GM19372 (cell line): ENCODE measurements around the gene ST8SIA5.

Experiments
- ATAC-seq: cut with Tn5 transposase; IDR thresholded peaks from one replicate; pipeline ENCODE4 v1.9.1; 2021; ENCODE audit warnings: mild to moderate bottlenecking, low read depth, moderate library complexity; ENCODE audit not compliant: unreplicated experiment

ST8SIA5 gene

DNA sequence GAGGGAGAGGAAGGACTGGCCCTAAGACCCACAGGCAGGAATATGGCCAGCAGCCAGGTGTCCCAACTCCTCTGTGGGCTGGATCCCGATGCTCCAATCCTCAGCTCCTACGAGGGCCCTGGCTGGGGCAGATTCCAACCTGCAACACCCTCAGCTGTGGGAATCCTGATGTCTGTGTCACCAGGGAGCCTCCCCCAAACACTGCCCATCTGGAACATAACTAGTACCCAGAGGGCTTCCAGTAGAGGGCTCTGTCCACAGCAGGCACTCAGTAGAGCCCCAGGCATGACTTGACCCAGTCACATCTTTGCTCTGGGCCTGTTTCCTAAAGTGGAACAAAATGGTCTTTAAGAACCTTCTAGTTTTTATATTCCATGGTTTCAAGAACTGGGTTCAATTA lies 79.2 kb downstream of the ST8SIA5 start:
- ATAC-seq = no peak

DNA sequence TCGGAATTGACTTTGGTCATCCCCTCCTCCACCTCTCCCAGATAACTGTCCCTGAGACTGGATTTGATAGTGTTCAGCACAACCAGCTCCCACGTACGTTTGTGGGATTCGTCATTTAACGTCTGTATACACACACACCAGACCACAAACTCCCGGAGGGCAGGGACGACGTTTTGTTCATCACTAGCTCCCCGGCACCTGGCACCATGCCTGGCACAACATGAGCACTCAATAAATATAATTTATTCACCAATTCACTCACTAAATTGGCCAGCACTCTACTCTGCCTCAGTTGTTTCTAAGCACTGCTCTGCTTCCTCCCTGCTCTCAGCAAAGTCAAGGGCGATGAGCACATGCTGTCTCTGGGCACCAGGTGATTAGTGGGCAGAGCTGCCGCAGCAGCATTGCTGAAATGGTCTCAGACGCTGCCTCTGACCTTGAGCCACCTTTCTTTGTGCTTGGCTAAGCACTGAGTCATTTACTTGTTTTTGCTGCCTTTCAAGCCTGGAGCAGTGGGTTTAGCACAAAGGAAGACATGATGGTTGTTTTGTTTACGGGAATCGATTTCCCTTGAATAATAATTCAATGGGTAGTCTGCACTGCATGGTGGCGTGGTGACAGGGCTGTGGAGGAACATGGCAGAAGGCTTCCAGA lies 80.5 kb downstream of the ST8SIA5 start:
- ATAC-seq = no peak

DNA sequence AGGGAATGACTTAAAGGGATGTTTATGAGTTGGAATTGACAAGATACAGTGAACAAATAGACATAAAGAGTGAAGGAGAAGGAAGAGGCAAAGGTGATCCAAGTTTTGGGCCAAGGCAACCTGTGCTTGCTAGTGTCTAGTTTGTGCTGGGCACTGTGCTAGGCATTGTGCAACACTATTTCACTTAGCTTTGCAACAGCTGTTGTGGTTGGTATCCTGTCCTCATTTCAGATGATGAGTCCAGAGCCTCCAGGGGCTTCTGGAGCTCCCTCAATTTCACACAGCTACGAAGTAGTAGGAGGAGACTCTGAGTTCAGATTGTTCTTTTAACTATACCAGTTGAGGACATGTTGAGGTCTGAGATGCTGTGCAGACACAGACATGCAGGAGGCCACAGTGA lies 81.7 kb downstream of the ST8SIA5 start:
- ATAC-seq = no peak

DNA sequence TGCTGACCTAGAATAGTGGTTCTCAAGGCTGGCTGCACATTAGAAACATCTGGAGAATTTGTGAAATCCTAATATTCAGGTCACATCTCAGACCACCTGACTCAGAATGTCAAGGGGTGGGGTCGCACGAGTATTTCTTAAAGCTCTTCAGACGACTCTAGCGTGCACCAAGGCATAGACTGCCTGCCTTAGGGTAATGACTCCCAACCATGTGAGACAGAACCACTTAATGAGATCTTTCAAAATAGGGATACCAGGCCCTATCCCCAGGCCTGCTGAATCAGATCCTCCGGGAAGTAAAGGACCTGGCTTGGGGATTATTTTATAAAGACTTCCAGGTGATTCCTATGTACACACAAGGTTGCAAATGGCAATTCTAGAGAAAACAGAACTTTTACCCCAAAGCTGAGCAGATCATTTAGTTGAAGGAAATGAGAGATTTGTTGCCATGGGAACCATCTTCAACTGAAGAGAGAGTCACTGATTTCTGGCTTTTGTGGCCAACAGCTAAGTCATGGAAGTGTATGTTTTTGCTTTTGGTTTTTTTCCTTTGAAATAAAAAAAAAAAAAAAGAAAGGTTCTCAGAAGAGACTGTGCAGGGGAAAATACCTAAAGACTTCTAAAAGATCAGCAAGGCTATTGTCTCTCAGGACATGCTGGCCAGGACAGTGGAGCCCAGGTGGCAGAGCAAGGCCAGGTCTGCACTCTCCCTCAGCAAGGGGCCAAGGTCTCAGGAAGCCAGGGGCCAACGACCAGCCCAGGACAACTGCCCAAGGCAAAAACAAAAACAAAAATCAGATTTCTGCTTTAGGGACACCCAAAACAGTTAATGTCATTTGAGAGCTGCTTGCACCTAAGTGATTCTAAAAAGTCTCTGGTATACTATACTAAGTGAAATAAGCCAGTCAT lies 84.5 kb downstream of the ST8SIA5 start:
- no peak for ATAC-seq

DNA sequence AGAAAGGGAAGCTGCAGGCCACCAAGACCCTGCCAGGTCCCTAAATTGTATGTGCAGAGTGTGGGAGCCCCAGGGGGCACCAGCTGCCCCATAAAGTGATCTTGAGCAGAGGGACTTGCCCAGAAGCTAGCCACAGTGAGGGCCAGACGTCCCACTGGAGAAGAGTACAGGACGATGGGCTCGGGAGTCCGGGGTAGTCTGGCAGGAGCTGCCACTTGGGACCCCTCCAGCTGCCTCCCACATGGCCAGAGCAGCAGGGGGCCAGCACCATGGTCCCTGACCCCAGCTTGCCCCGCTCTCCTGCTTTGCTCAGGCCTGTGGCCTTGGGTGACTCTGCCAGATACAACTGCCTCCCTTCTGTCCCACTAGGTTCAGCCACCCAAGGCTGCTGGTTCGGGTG lies 88.2 kb downstream of the ST8SIA5 start:
- no peak for ATAC-seq

DNA sequence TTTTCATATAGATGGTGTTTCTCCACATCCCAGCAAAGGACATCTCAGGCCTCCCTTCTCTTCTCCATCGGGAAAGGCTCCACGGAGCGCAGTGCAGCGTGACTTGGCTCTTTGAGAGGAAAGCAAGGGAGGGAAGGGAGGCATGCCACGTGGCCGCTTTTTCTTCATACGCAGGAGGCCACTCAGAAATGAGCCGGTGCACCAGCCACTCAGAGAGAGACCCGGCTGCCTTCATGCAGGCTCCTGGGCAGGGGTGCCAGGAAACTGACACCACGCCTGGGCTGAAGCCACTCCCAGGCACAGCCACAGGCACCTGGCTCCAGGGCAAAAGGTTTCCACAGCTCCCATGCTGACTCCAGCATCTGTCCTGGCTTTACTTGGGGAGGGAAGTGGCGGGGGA lies 88.7 kb downstream of the ST8SIA5 start:
- no peak for ATAC-seq

DNA sequence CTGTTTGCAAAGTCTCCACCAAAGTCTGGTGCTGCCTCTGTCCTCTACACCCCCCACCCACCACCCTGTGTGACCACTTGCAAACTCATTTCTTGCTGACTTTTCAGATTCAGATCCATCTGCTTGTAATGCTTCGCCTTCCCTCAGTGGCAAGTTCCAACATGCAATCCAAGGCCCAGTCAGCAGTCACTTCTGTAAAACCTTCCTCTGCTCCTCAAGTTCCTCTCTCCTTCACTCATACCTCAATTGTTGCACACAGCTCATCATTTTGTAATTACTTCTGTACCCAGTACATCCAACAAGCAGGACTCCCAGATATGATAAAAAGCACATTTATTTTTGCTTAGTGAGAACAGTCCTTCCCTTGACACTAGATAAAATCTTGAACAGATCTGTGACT lies 93.3 kb downstream of the ST8SIA5 start:
- no peak for ATAC-seq

DNA sequence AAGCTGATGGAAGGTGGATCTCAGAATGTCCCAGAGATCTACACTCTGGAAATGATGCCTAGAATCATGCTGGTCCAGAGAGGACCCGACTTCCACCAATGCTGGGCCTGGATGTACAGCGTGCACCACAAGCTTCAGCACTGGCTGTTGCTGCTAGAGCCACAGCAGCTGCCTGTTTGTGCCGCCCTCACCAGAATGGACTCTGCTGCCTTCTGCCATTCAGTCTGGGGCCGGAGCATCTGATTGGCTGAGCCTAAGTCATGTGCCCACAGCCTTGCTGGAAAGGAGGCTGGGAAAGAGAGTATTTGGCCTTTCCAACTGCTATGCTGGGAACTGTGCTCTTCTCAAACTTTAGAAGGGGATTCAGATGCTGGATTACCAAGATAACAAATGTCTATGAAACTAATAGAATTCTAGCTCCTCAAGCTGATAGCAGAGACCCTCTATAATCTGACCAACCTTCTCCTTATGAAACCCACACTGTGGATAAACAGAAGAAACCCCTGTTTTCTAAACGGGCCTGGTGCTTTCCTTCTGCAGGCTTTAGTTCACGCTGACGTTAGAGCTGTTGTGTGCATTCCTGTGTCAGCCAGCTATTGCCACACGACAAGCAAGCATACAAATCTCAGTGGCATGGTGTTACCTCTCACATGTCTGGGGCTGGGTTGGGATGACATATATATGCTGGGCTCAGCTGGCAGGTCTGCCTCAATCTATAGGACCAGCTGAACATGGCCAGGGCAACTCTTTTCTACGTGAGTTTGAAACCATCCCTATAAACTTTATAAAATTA lies 95.7 kb downstream of the ST8SIA5 start:
- ATAC-seq = no peak

DNA sequence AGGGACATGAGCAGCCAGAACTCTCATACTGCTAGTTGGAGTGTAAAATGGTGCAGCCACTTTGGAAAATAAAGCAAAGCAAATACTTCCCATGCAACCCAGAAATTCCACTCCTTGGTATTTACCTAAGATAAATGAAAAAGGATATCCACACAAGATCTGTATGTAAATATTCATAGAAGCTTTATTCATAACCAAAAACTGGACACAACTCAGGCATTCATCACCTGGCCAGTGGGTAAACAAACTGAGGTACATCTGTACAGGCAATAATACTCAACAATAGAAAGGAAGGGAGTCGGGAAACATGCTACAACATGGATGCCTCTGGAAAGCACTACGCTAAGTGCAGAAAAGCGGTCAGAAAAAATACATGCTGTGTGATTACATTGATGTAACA lies 97.4 kb downstream of the ST8SIA5 start:
- no peak for ATAC-seq

DNA sequence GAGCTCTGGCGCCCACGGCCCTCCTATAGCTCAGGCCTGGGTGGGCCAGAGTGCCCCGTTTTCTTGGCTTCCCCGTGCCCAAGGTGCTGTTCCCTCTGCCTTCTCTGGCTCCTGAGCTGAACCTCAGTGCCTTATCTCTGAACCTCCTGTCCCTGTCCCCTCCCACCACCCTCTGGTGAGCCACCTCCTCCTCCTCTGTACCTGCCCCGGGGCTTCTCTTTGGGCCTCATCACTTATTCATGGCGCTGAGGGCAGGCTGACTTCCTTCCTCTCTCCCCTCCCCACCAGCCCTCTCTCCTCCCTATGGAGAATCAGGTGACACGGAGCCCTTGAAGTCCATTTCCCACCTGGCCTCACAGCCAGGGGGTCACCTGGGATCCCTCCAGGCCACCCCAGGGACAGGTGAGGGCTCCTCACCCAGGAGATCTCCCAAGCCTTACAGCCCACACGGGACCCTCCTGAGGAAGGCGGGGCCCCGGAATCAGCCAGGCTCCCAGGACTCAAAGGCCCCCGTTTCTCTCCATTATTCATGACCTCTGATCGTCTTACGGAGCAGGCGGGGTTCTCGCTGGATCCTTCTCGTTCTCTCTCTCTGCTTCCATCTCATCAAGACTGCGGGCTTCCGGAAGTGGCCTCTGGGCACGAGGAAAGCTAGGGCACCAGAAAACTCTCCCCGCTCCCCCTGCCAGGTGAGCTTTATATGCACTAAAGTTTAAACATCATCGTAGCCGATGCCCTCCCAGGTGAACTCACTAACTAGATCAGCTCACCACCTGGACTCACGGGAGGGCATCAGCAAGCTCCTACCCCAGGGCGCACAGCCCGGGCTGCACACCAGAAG lies 99.5 kb downstream of the ST8SIA5 start, which contains the start of gene LOXHD1:
LOXHD1 (minus strand) TSS at position 106 of the 841 bp plus-strand sequence. CDS start 187 bp downstream, outside the sequence.
- ATAC-seq = no peak

DNA sequence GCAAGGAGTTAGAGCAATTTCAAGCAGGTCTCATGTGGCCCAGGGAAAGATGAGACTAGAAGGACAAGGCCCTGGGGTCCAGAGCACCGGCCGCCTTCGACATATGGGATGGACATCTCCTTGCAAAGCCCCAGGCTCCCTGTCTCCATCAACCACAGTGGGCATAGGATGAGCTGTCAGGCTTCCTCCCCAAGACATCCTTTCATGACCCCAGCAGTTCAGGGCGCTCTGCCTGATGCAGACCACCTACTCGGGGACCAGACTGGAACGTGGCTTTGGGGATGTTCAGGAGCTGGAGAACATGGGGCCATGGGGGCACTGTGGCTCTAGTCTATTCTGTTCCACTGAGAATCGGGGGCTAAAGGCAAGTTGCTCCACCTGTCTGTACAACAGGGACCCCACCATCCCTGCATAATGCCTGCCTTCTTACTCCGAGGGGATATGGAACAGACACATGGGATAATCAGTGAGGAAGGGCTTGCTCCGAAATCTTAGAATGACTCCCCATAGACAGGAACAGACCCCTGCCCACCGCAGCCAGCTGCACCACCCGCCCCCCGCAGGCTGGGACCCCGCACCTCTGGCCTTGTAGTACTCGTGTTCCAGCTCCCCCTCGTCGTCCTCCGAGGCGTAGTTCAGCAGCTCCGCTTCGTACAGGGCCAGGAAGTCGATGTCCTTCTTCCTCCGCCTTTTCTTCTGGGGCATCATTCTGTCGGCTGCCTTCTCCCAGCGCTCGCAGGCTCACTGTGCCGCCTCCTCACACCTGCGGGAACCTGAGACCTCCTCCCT lies 100.3 kb downstream of the ST8SIA5 start:
- ATAC-seq = no peak

DNA sequence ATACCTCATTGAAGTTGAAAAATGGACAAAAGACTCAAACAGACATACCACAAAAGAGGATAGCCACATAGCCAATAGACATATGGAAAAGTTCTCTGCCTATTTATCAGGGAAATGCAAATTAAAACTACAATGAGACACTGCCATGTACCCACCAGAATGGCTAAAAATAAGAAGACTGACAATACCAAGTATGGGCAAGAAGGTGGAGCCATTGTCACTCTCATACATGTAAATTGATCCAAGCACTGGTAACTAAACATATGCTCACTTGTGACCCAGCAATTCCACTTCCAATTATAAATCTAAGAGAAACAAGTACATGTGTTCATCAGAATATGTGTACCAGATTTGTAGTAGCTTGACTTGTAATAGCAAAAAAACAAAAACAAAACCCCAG lies 104.5 kb downstream of the ST8SIA5 start:
- no peak for ATAC-seq

DNA sequence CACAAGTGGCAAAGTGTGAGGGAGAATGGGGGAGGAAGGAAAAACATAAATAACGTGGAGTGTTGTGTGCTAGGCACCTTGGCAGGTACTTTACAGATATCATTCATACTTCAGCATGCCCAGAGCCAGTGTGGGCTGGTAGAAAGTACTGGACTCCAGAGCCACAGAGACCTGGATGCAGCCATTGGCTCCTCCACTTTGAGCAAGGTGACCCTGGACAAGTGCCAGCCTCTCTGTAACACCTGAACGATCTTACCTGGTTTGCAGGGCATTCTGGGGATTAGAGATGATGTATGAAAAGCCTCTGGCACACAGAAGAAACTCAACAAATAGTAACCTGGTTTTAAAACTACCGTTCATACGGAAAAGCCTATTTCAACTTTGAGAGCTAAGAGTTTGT lies 106.2 kb downstream of the ST8SIA5 start:
- ATAC-seq = no peak

DNA sequence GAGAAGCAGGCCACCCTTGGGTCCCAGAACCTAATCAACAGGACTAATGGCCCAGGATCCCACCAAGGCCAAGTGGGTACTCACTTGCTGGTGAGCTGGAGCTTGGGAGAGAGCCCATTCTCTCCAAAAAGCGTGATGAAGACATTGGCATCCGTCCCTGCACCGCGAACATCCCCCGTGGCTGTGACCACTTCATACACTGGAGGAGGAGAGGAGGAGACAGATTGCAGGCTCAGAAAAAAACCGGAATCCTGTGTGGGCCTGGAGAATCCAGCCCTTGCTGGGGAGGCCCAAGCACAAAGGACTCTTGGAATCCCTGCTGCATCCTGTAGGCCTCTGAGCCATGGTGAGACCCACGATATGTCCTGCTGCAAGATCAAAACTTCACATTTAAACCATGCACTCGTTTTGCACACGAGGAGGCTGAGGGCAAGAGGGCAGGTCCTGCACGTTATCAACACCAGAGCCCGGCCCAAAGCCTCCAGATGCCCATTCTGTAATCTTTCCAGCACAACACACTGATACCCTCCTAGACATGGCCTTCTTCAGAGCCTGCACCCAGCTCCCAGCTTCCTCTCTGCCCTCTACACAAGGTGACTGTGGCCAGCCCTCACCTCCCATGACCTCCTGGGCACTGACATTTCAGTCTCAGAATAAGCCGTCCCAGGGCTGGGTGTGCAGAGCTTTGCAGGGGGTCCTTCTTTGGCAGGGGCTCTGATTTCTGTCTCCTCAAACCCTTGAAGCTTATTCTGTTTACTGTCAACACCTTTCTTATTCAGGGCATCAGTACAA lies 107.6 kb downstream of the ST8SIA5 start:
- no peak for ATAC-seq

DNA sequence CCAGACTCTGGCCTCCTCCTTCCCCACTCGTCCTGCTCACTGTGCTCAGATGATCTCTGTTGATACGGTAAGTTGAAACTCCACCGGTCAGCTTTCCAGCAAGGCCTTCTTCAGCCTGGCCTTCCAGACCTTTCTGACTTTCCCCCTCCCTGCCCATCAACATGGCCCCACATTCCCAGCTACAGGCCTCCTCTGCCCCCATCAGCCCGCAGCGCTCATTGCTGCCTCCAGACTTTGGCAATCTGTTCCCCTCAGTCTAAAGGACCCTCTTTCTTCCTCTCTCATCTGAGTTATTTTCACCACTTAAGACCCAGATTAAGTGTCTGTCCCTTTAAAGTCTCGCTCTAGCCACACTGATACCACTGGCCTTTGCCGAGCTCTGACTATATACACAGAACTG lies 110.4 kb downstream of the ST8SIA5 start:
- ATAC-seq = no peak

DNA sequence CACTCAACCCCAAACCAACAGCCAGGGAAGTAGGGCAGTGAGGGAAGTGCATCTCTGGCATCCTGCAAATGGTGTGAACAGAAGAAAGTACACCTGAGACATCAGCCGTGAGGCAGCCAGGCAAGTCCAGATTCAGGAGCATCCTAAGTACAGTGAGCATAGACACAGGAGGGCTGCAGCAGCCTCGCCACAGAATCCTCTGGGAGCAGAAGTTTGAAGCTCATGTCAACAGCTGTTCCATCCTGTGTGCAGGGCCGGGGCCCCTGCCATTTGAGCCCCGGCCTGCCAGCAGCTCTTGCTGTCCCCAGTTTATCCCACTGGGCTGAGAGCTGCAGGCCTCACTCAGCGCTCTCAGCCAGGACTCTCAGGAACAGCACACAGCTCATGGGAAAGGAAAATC lies 114.3 kb downstream of the ST8SIA5 start:
- no peak for ATAC-seq

DNA sequence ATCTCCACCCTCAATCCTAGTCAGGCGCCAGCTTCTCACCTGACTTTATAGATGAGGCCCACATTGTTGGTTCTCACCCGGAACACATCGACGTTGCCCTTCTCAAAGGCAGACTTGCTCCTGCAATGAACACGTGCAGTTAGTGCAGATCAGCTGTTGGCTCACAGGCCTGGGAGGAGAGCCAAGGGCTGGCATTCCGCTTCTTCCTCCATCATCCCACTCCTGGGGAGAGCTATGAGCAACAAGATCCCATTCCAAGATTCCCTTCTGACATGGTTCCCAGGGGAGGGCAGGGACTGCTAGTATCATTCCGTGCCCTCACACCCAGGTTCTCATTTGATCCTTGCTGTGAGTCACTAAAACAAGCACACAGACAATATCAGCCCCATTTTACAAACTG lies 114.9 kb downstream of the ST8SIA5 start:
- no peak for ATAC-seq

DNA sequence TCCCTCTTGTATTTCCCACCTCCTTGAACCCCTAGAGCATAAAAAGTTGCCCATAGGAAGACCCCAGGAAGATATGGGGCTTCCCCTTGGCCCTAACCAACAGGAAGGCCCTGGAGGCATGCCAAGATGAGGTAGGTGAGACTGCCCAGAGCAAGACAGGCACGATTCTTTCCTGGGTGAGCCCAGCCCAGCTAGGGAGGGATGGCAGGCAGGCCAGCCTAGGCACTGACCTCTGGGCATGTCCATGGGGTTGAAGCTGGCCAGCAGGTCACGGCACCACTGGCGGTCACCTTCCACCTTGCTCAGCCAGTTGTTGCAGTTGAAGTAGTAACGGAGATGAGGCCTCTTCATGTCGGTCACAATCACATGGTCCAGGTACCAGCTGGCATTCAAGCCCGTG lies 117.5 kb downstream of the ST8SIA5 start:
- no peak for ATAC-seq
